ENCODE results near the gene MSTO1.
"Not testable (repeated sequence)": the region's sequence is repeated elsewhere in the genome, so short reads cannot be mapped to it uniquely, and the experiment has no call there.

The MSTO1 gene

DNA sequence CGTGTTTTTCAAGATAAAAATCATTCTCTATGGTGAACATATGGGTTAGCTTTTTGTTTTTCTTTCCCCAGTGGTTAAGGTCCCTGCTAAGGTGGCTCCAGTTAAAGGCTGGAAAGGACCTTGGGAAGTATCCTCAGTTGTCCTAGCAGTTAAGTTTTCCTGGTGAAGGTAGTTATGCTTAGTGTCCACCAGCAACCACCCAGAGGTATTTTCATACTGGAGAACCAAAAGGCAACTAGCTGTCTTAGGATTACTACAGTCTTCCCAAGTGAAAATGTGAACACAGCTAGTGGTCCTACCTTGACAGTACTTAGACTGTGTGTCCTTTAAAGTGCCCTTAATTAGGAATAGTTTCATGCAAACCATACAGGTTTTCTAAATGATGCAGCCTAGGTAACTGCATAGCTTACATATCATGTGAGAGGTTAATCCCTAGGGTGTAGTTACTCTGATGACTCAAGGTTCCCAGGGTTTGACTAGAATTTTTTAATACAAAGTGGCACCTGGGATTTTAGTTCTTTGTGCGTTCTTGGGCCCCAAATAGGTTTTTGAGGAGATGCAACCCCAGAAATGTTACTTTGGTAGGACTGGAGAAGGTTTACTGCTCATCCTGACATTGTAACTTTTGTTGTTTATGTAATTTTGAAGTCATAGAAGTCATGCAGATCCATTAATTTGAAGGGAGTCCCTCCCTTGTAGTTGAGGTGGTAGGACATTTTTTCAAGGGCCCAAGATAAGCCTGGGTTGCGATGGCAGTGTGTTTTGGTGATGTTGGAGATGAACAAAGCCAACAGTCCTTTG is 42.0 kb downstream of the MSTO1 start:
- no peaks in the 10 kb centered on the region for H3K27me3 ChIP-seq (ENCODE audit: control insufficient read depth in 1 of 2, insufficient read depth in 2 of 2, low read length in 2 of 2)
- no peaks in the 10 kb centered on the region for H3K9me3 ChIP-seq (ENCODE audit: low read length)
- no peak overlapping the region for H3K9ac ChIP-seq (ENCODE audit: low read length)
- no peaks in the 10 kb centered on the region for H3K4me1 ChIP-seq (ENCODE audit: insufficient read depth, low read length)
- H3K4me3 ChIP-seq (ENCODE audit: low read depth in 1 of 2, low read length in 2 of 2): no peak overlapping the region
- no peaks in the 10 kb centered on the region for H3K36me3 ChIP-seq (ENCODE audit: insufficient read depth, low read length)
- H3K27ac ChIP-seq (ENCODE audit: low read depth, low read length): no peak overlapping the region

DNA sequence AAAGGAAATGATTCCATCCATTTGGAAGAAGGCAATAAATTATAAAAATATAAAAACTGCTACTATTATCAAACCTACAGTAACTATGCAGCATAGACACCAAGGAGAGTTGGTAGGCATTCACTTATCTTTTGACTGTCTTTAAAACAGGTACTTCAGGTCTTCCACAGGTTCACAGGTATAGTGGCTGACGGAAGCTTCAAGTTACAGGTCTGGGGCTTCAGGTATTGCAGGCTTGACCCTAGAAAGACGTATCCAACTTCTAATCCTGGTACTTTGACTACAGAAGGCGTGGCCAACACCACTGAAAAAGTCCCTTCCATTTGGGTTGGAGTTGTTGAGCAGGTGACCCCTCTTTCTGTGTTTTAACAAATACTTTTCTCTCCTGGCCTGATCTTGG is 42.9 kb downstream of the MSTO1 start:
- H3K9me3 ChIP-seq (ENCODE audit: low read length): no peaks in the 10 kb centered on the region
- H3K27ac ChIP-seq (ENCODE audit: low read depth, low read length): no peak overlapping the region
- no peaks in the 10 kb centered on the region for H3K36me3 ChIP-seq (ENCODE audit: insufficient read depth, low read length)
- no peaks in the 10 kb centered on the region for H3K27me3 ChIP-seq (ENCODE audit: control insufficient read depth in 1 of 2, insufficient read depth in 2 of 2, low read length in 2 of 2)
- H3K4me3 ChIP-seq (ENCODE audit: low read depth in 1 of 2, low read length in 2 of 2): no peak overlapping the region
- H3K4me1 ChIP-seq (ENCODE audit: insufficient read depth, low read length): no peaks in the 10 kb centered on the region
- no peak overlapping the region for H3K9ac ChIP-seq (ENCODE audit: low read length)

DNA sequence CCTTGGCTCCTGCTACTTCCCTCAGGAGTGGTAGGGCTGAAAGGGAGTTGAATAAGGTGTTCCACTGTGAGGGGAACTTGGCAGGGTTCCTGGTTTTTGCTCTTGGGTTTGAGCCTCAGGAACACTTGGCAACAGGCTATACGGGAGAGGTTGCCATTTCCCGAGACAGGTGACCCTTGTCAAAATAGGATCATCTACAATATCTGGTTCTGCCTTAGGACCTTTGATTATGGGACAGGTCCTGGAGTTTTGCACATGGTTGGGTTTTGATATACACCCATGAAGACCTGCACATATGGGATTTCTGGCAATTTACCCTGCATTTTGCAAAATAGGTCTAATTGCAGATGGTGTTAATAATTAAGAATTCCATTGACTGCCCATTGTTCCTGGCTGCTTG is 47.4 kb downstream of the MSTO1 start:
- Histone ChIP-seq H3K27me3 (ENCODE audit: control insufficient read depth in 1 of 2, insufficient read depth in 2 of 2, low read length in 2 of 2) (no peaks in the 10 kb centered on the region), H3K27ac (ENCODE audit: low read depth, low read length) (no peak overlapping the region), H3K9me3 (ENCODE audit: low read length) (no peaks in the 10 kb centered on the region), H3K36me3 (ENCODE audit: insufficient read depth, low read length) (peaks cover 35% of the 10 kb centered on the region), H3K4me3 (ENCODE audit: low read depth in 1 of 2, low read length in 2 of 2) (no peak overlapping the region), H3K9ac (ENCODE audit: low read length) (no peak overlapping the region), H3K4me1 (ENCODE audit: insufficient read depth, low read length) (no peaks in the 10 kb centered on the region)

GRCh38 chr1:155661239-155661638 is 51.2 kb downstream of the MSTO1 start:
- not testable (repeated sequence) for H3K27me3 ChIP-seq (ENCODE audit: control insufficient read depth in 1 of 2, insufficient read depth in 2 of 2, low read length in 2 of 2); H3K4me3 ChIP-seq (ENCODE audit: low read depth in 1 of 2, low read length in 2 of 2); H3K4me1 ChIP-seq (ENCODE audit: insufficient read depth, low read length); H3K9me3 ChIP-seq (ENCODE audit: low read length); H3K9ac ChIP-seq (ENCODE audit: low read length); H3K27ac ChIP-seq (ENCODE audit: low read depth, low read length)
- peaks cover 56% of the 10 kb centered on the region for H3K36me3 ChIP-seq (ENCODE audit: insufficient read depth, low read length)
